Measurements from ENCODE around the gene RAB27A.
"Not testable (repeated sequence)": the region's sequence is repeated elsewhere in the genome, so short reads cannot be mapped to it uniquely, and the experiment has no call there.

Gene RAB27A

DNA sequence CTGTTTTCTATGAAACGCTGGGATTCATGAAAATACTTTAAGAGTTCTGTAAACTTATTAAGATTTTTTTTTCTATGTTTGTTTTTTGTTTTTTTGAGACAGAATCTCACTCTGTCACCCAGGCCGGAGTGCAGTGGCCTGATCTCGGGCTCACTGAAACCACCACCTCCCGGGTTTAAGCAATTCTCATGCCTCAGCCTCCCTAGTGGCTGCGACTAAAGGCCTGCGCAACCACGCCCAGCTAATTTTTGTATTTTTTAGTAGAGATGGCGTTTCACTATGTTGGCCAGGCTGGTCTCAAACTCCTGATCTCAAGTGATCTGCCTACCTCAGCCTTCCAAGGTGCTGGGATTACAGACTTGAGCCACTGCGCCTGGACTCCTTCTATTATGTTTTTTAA, 39.7 kb downstream of the RAB27A start:
- DNase-seq = not testable (repeated sequence)

- no peak for DNase-seq
Measured at GRCh38 chr15:55248895-55249294, 40.7 kb downstream of the RAB27A start.

DNA sequence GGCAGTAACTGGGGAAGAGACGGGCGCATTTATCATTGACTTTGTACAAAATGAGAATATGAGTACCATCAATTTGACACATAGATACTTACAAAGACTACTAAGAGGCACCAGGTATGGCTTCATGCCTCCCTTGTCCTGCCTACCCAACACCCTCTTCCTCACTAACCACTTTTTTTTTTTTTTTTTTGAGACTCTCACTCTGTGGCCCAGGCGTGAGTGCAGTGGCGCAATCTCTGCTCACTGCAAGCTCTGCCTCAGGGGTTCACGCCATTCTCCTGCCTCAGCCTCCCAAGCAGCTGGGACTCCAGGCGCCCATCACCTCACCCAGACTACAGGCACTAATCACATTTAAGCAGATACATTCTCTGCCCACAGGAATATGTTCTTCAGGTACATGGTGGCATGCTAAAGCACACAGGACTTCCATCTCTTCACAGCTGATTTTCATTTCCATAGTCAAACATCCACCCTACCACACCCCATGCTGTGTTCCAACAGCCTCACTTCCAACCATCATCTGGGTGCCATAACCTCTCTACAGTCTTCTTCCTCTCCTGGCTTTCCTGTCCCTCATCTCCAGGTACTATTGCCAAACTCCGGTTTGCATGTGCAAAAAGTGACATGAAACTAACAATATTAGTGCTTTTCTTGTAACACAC, 41.7 kb downstream of the RAB27A start:
- no peak for DNase-seq

GRCh38 chr15:55247311-55247710, 42.3 kb downstream of the RAB27A start:
- DNase-seq = no peak

DNA sequence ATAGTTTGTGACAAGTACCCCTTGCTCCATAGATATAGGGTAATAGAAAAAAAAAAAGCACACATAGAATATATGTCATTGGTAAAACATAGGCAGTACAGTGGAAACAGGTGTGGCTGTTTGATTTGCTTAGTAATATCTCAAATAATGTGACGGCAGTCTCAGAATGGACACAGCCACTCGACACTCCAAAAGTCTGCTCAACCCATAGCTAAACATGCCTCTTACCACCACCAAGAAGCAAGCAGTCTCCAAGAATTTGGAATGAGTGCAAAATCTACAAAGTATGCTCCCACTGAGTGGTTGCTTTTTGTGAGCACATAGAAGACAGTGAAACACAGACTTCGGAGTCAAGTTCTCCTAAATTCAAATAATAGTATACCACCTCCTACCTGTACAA, 43.0 kb downstream of the RAB27A start:
- DNase-seq = no peak

GRCh38 chr15:55245059-55245458, 44.6 kb downstream of the RAB27A start:
- no peak for DNase-seq

- peak; percentile 33 for DNase-seq
Measured at GRCh38 chr15:55241891-55242290, 47.7 kb downstream of the RAB27A start.

GRCh38 chr15:55241186-55241585, 48.4 kb downstream of the RAB27A start:
- no peak for DNase-seq

DNA sequence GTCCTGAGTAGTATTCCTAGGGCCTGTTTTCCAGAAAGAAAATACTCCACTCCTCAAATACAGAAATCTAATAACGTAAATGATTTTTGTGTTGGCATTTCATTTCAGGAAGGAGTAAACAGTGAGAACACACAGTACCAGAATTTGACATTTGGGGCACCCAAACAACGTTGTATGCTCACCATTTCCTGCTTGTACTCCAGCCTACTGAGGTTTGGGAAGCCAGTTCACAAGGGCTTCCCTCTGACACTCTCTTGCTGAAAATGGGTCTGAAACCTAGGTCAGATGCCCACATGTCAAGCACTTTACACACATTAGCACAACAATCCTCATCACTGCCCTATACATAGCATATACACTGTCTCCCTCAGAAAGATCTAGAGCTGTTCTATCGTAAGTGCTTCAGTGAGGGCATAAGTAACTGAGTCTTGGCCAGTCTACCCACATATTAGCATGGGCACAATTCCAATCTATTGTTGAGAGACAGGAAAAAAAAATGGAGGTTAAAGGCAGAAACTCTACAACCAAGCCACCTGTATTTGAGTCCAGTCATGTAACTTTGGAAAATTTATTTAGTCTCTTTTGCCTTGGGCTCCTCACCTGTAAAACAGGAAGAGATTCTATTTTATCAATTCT, 49.4 kb downstream of the RAB27A start:
- DNase-seq = no peak

GRCh38 chr15:55239440-55240124, 50.0 kb downstream of the RAB27A start:
- no peak for DNase-seq

- DNase-seq = no peak
Measured at GRCh38 chr15:55238877-55239276, 50.7 kb downstream of the RAB27A start.

DNA sequence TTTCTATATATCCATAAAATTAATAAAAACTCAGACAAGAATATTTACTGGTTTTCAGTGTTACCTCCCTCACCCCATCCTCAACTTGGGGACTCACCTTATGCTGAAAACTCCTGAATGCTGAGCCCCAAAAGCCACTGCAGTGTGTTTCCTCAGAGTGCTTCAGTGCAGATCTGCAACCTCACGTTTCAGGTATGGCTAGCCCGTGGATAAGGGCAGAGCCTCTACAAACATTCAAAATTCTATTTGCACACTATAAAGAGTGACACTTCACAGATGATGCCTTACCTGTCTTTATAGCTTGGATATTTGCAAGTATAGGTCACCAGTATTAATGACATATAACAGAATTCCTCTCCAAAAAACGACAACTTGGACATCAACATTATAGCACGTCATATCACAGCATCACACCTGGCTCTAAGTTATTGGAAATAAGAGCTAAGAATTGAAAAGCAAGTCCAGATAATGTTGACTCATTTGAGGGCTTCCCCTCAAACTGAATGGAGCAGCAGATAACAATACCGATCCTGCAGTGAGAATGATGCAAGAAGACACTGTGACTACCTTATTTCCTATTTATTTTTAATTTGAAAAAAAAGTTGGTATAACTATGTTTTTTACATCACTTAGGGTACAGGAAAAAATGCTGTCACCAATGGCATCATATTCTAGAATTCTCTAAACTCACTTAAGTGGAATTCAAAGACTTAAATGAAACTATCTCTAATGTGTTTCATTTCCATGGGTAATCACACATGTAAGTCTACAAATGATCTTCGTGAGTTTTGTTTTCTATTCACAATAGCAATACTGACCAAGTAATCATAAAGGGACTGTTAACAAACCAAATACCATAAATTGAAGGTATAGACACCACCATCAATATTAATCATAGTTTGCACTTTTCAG, 52.1 kb downstream of the RAB27A start:
- DNase-seq = no peak

GRCh38 chr15:55235546-55236036, 54.0 kb downstream of the RAB27A start:
- DNase-seq = no peak

GRCh38 chr15:55234800-55235104, 54.9 kb downstream of the RAB27A start:
- no peak for DNase-seq

DNA sequence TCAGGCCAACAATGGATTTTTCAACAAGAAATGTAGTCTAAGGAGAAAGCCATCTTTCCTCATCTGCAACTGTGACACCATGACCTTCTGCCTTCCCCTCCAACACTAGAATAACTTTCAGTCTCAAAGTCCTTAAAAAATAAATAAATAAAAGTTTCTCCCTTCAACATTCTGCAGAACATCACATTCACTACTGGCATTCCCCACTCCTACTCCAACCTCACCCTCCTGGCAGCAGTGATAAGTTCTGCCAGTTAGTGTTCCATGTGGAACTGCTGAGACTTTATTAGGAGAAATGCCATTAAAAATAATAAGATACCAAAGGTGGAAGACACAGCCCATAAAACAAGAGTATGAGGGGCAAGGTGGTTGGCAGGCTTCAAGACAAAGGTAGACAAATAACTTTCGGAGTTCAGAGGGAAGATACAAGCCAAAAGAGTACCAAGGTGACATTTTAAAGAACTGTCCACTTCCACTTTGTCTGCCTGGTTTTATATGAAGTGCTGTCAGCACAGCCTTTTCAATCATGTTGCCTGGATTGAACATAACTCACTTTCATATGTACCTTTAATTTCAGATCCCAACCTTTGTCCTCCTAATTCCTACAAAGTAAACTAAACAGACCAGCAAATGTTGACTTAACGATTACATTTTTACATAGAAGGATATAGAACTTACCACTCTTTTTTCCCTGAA, 55.4 kb downstream of the RAB27A start:
- DNase-seq = no peak

- no peak for DNase-seq
Measured at GRCh38 chr15:55231455-55231854, 58.2 kb downstream of the RAB27A start.

DNA sequence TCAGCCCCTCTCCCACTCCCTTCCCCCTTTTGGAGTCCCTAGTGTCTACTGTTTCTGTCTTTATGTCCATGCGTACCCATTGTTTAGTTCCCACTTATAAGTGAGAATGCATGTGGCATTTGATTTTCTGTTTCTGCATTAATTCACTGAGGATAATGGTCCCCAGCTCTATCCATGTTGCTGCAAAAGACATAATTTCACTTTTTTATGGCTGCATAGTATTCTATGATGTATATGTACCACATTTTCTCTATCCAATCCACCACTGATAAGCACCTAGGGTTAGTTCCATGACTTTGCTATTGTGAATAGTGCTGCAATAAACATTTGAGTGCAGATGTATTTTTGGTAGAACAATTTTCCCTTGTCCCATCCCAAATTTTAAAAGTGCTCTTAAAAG, 58.7 kb downstream of the RAB27A start:
- no peak for DNase-seq

DNA sequence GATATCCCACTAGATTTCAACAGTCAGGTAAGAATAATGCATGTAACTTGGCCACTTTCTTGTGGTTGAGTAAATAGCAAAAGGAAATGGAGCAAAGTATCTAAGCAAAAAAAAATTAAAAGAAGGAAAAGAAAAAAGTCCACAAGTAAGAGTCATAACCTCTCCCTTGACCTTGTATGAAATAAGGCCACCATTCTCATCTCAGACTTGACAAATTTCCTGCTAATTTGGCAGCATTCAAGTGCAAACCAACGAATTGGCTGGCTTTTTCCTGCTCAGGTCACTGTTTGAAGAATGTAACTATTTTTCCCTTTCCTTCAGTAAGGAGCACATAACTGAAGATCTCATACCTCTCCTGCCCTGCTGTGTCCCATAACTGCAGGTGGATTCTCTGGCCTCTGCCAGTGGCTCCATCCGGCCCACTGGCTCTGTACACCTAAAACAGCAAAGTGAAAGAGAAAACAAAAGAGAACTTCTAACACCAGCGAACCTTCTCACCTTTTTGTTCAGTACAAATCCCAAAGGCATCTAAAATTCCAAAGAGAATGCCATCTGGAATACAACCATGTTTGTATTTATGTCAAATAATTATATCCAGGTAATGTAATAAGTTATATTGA, 59.5 kb downstream of the RAB27A start:
- DNase-seq = peak; percentile 23

GRCh38 chr15:55226127-55226526, 63.5 kb downstream of the RAB27A start:
- no peak for DNase-seq

DNA sequence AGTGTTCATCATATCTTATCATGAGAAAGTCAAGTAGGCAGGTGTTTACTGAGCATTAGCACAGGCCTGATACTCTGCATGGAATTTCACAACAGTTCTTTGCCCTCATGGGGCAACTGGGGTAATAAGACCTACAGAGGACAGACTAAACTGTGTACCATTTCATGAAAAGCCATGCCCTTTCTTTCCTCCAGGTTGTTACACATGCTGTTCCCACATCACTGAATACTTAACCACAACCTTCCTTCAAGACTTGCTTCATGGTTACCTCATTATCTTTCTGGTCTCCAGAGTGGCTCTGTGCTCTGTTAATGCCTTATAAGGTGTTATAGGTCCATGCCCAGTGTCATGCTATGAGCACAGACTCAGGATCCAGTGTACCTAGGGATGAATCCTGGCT, 64.7 kb downstream of the RAB27A start:
- DNase-seq = no peak

- DNase-seq = no peak
Measured at GRCh38 chr15:55222588-55222987, 67.0 kb downstream of the RAB27A start.
